ENCODE data around the gene IL4I1.
A peak's percentile ranks its signal among the peaks of the same experiment; 100 is the strongest.

IL4I1 gene

GRCh38 chr19:49880162-49880869, 16.4 kb downstream of the IL4I1 start:
- H3K27ac ChIP-seq, result no peak overlapping the region
- TF ChIP-seq ZFX (IDR thresholded peaks at IDR 0.05; ENCODE audit: borderline replicate concordance), result no peak
- TF ChIP-seq CTCF (IDR thresholded peaks at IDR 0.05), result no peak

- peak overlapping the region; percentile 97 for H3K27ac ChIP-seq
- no peak for TF ChIP-seq CTCF (IDR thresholded peaks at IDR 0.05)
- no peak for TF ChIP-seq ZFX (IDR thresholded peaks at IDR 0.05; ENCODE audit: borderline replicate concordance)
Measured at GRCh38 chr19:49879243-49879963, 17.3 kb downstream of the IL4I1 start.

- peak overlapping the region; percentile 97 for H3K27ac ChIP-seq
- TF ChIP-seq CTCF (IDR thresholded peaks at IDR 0.05) (no peak), ZFX (IDR thresholded peaks at IDR 0.05; ENCODE audit: borderline replicate concordance) (no peak)
Measured at GRCh38 chr19:49878744-49879070, 18.0 kb downstream of the IL4I1 start.

GRCh38 chr19:49877879-49878743, 18.6 kb downstream of the IL4I1 start:
- H3K27ac ChIP-seq, result peak overlapping the region; percentile 97
- TF ChIP-seq ZFX (IDR thresholded peaks at IDR 0.05; ENCODE audit: borderline replicate concordance) (no peak), CTCF (IDR thresholded peaks at IDR 0.05) (no peak)

GRCh38 chr19:49877020-49877878, 19.4 kb downstream of the IL4I1 start, which contains the start of the genes AKT1S1 and TBC1D17:
TSS of gene AKT1S1 (minus strand) at chr19:49877355. CDS start at chr19:49873295, 4,060 bp downstream.
TSS of gene TBC1D17 (plus strand) at chr19:49877702. CDS start at chr19:49877724, 22 bp downstream.
- peak within 1 kb of the TSS; percentile 97 for H3K27ac ChIP-seq
- TF ChIP-seq ZFX (IDR thresholded peaks at IDR 0.05; ENCODE audit: borderline replicate concordance) (no peak), CTCF (IDR thresholded peaks at IDR 0.05) (no peak)

GRCh38 chr19:49876422-49877019, 20.2 kb downstream of the IL4I1 start:
- TF ChIP-seq CTCF (IDR thresholded peaks at IDR 0.05) (no peak), ZFX (IDR thresholded peaks at IDR 0.05; ENCODE audit: borderline replicate concordance) (no peak)

More at GRCh38 chr19:49876422-49877019, 20.2 kb downstream of the IL4I1 start:
- H3K27ac ChIP-seq, result peak overlapping the region; percentile 97

Measured in 22Rv1 (cell line).